ENCODE data around the gene SLC2A13.

Gene SLC2A13

GRCh38 chr12:39971348-39971747 lies 134.5 kb downstream of the SLC2A13 start:
- no peak overlapping the region for H2AFZ ChIP-seq (ENCODE audit: low read depth, low read length, severe bottlenecking)
- H3K9me2 ChIP-seq (replicated peaks; ENCODE audit: insufficient read depth, low read length): no peaks in the 10 kb centered on the region
- no peaks in the 10 kb centered on the region for H3K36me3 ChIP-seq (ENCODE audit: low read length)
- H3F3A ChIP-seq (ENCODE audit: insufficient read depth): no peaks in the 10 kb centered on the region
- no peaks in the 10 kb centered on the region for H3K9me3 ChIP-seq (ENCODE audit: insufficient read depth, low read length)
- no peaks in the 10 kb centered on the region for H3K27me3 ChIP-seq (ENCODE audit: low read length)
- no peak overlapping the region for H3K4me2 ChIP-seq (ENCODE audit: low read depth, low read length, poor library complexity, severe bottlenecking)
- H3K27ac ChIP-seq (ENCODE audit: low read depth, low read length): no peak overlapping the region
- H4K20me1 ChIP-seq (ENCODE audit: low read depth, low read length): no peaks in the 10 kb centered on the region
- H3K9ac ChIP-seq (ENCODE audit: low read length): no peak overlapping the region
- no peak for TF ChIP-seq EZH2phosphoT487 (conservative IDR thresholded peaks at IDR 0.05; ENCODE audit: low read length)
- TF ChIP-seq CTCF (IDR thresholded peaks at IDR 0.05; ENCODE audit: insufficient read depth, low read length, poor library complexity, severe bottlenecking): no peak
- H3K79me2 ChIP-seq (ENCODE audit: insufficient read depth, low read length): no peaks in the 10 kb centered on the region
- H3K4me3 ChIP-seq (ENCODE audit: insufficient read depth, low read length, poor library complexity, severe bottlenecking): no peak overlapping the region

- H3K9ac ChIP-seq (ENCODE audit: low read length): no peak overlapping the region
- no peaks in the 10 kb centered on the region for H3K9me2 ChIP-seq (replicated peaks; ENCODE audit: insufficient read depth, low read length)
- H3K27ac ChIP-seq (ENCODE audit: low read depth, low read length): no peak overlapping the region
- no peak overlapping the region for H3K4me3 ChIP-seq (ENCODE audit: insufficient read depth, low read length, poor library complexity, severe bottlenecking)
- H3K4me2 ChIP-seq (ENCODE audit: low read depth, low read length, poor library complexity, severe bottlenecking): no peak overlapping the region
- H3F3A ChIP-seq (ENCODE audit: insufficient read depth): no peaks in the 10 kb centered on the region
- H3K27me3 ChIP-seq (ENCODE audit: low read length): no peaks in the 10 kb centered on the region
- H2AFZ ChIP-seq (ENCODE audit: low read depth, low read length, severe bottlenecking): no peak overlapping the region
- H3K79me2 ChIP-seq (ENCODE audit: insufficient read depth, low read length): no peaks in the 10 kb centered on the region
- TF ChIP-seq EZH2phosphoT487 (conservative IDR thresholded peaks at IDR 0.05; ENCODE audit: low read length) (no peak), CTCF (IDR thresholded peaks at IDR 0.05; ENCODE audit: insufficient read depth, low read length, poor library complexity, severe bottlenecking) (no peak)
- no peaks in the 10 kb centered on the region for H3K9me3 ChIP-seq (ENCODE audit: insufficient read depth, low read length)
- no peaks in the 10 kb centered on the region for H4K20me1 ChIP-seq (ENCODE audit: low read depth, low read length)
- H3K36me3 ChIP-seq (ENCODE audit: low read length): no peaks in the 10 kb centered on the region
Observed at GRCh38 chr12:39966721-39967120, 139.2 kb downstream of the SLC2A13 start.

GRCh38 chr12:39966256-39966655 lies 139.6 kb downstream of the SLC2A13 start:
- Histone ChIP-seq H2AFZ (ENCODE audit: low read depth, low read length, severe bottlenecking) (no peak overlapping the region), H4K20me1 (ENCODE audit: low read depth, low read length) (no peaks in the 10 kb centered on the region), H3K9me3 (ENCODE audit: insufficient read depth, low read length) (no peaks in the 10 kb centered on the region), H3K36me3 (ENCODE audit: low read length) (no peaks in the 10 kb centered on the region), H3K27ac (ENCODE audit: low read depth, low read length) (no peak overlapping the region), H3K9ac (ENCODE audit: low read length) (no peak overlapping the region), H3K4me3 (ENCODE audit: insufficient read depth, low read length, poor library complexity, severe bottlenecking) (no peak overlapping the region), H3K9me2 (replicated peaks; ENCODE audit: insufficient read depth, low read length) (no peaks in the 10 kb centered on the region), H3K27me3 (ENCODE audit: low read length) (no peaks in the 10 kb centered on the region), H3F3A (ENCODE audit: insufficient read depth) (no peaks in the 10 kb centered on the region), H3K4me2 (ENCODE audit: low read depth, low read length, poor library complexity, severe bottlenecking) (no peak overlapping the region), H3K79me2 (ENCODE audit: insufficient read depth, low read length) (no peaks in the 10 kb centered on the region)
- no peak for TF ChIP-seq EZH2phosphoT487 (conservative IDR thresholded peaks at IDR 0.05; ENCODE audit: low read length)
- TF ChIP-seq CTCF (IDR thresholded peaks at IDR 0.05; ENCODE audit: insufficient read depth, low read length, poor library complexity, severe bottlenecking): no peak
